HG03432 (cell line): ENCODE data around the gene SCO2.

ENCODE experiments used
- ATAC-seq: cut with Tn5 transposase; IDR thresholded peaks from one replicate; pipeline ENCODE4 v1.9.1; 2021; ENCODE audit warnings: mild to moderate bottlenecking, moderate library complexity; ENCODE audit not compliant: unreplicated experiment

Gene SCO2

GRCh38 chr22:50503475-50504145 lies 21.8 kb downstream of the SCO2 start:
- ATAC-seq = no peak

GRCh38 chr22:50502628-50503474 lies 22.5 kb downstream of the SCO2 start:
- no peak for ATAC-seq

- ATAC-seq = no peak
Measured at GRCh38 chr22:50502096-50502495, 23.3 kb downstream of the SCO2 start.

GRCh38 chr22:50500452-50500851 lies 24.9 kb downstream of the SCO2 start:
- ATAC-seq = no peak

GRCh38 chr22:50498322-50498890 lies 27.0 kb downstream of the SCO2 start:
- ATAC-seq = no peak

- ATAC-seq = no peak
Measured at GRCh38 chr22:50497093-50497492, 28.3 kb downstream of the SCO2 start.

DNA sequence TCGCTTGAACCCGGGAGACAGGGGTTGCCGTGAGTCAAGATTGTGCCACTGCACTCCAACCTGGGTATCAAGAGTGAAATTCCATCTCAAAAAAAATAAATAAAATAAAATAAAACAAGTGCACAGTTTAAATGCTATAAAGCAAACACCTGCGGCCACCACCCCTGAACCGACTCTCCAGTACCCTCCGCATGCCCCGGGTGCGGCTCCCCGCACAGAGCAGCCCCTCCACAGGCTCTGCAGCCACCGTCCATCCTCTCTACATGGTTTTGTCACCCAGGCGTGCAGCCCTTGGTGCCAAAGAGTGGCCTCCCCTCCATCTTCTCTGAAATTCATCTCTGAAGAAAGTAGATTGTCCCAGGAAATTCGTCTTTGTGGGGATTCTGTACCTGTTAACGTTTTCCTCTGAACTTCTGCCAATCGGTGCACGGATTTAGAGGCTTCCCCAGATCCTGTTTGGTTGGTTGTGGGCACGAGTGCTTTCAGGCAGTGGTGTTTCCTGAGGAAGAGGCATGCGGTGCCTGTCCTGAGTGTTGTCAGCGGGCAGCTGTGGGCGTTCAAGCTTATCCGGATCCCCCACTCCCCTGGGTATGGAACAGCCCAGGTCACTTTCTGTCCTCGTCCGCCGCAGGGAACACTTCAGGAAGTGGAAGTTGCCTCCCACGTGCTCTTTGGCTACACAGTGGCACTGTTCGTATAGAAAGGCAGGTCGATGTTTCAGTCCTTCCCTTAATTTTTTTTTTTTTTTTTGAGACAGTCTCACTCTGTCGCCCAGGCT lies 34.7 kb downstream of the SCO2 start:
- no peak for ATAC-seq

DNA sequence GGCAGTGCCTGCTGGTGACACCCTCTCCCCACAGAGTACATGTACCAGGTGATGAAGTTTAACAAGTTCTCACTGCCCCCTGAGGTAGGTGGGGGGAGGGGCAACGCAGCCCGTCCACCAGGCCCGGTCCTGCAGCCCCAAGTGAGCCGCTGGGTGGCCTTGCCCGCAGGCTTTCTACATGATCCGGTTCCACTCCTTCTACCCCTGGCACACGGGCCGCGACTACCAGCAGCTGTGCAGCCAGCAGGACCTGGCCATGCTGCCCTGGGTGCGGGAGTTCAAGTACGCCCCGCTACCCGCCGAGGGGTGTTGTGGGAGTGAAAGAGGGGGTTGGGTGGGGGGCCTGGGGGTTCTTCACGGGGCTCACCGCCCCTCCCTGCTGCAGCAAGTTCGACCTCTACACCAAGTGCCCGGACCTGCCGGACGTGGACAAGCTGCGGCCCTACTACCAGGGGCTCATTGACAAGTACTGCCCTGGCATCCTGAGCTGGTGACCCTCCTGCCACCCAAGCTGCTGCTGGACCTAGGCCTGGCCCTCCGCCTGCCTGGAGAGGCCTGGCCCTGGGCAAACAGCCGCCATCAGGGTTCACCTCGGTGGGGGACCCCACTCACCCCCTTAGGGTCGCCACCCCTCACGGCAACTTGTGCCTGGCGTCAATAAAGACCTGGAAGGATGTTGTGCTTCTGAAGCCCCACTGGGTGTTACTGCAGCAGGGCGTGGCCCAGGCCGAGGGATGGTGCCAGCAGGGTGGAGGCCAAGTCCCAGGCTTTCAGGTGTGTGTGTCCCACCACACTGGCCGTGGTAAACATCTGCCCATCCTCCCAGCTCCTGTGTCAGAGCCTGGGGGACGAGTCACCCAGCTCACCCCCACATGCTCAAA lies 35.8 kb downstream of the SCO2 start:
- ATAC-seq = no peak

- no peak for ATAC-seq
Measured at GRCh38 chr22:50488886-50489285, 36.5 kb downstream of the SCO2 start.

- ATAC-seq = no peak
Measured at GRCh38 chr22:50488006-50488677, 37.3 kb downstream of the SCO2 start.

DNA sequence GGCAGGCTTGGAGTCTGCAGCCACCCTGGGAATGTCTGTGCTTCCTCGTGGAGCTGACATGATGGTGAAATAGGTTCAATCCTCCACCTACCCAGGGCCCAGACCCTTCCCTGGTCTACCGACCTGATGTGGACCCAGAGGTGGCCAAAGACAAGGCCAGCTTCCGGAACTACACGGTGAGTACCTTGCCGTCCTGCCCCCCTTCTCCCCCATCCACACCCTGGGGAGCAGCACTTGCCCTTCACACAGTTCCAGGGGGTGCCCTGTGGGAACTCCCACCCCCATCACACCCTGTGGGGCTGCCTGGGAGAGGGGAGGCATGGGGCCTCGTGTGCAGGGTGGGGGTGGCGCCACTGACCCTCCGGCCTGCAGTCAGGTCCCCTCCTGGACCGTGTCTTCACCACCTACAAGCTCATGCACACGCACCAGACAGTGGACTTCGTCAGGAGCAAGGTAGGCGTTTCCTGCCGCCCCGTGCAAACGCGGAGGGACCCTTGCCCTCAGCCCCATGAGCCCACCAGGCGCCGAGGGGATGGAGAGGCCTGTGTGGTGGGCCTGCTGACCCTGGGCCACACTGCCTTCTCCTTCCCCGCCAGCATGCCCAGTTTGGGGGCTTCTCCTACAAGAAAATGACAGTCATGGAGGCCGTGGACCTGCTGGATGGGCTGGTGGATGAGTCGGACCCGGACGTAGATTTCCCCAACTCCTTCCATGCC lies 38.0 kb downstream of the SCO2 start:
- ATAC-seq = no peak

DNA sequence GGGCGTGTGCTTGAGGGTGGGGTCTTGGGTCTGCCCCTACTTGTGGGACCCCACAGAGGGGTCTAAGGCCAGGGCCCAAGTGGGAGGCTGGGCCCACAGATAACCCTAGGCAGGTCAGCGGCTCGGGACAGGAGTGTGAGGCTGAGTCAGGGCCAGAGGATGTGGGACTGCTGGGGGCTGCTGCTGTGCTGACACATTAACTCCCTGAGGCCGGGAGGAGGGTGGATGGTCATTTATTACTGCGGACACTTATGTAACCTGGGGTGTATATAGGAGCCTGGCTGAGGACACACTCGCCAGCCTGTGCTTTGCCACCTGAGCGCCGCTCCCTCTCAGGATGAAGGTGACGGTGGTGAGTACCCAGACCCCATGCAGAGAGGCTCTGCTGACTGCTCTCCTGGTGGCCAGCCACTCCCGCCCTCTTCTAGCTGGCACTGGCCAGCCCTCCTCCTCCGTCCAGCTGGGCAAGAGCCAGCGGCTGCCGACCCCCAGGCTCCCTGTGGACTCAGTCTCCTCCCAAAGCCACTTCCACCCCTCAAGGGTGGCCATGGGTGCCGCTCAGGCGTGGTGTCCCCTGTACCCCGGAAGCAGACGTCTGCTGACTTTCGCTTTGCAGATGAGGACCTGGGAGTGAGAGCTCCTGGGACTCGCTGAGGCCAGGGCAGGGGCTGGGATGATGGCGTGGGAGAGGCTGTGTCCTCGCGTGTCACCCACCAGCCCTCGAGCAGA lies 38.7 kb downstream of the SCO2 start, which contains the start of gene MIOX:
TSS of gene MIOX (plus strand) at position 299 of the 729 bp plus-strand sequence. CDS start at position 338, 39 bp downstream.
- no peak for ATAC-seq

DNA sequence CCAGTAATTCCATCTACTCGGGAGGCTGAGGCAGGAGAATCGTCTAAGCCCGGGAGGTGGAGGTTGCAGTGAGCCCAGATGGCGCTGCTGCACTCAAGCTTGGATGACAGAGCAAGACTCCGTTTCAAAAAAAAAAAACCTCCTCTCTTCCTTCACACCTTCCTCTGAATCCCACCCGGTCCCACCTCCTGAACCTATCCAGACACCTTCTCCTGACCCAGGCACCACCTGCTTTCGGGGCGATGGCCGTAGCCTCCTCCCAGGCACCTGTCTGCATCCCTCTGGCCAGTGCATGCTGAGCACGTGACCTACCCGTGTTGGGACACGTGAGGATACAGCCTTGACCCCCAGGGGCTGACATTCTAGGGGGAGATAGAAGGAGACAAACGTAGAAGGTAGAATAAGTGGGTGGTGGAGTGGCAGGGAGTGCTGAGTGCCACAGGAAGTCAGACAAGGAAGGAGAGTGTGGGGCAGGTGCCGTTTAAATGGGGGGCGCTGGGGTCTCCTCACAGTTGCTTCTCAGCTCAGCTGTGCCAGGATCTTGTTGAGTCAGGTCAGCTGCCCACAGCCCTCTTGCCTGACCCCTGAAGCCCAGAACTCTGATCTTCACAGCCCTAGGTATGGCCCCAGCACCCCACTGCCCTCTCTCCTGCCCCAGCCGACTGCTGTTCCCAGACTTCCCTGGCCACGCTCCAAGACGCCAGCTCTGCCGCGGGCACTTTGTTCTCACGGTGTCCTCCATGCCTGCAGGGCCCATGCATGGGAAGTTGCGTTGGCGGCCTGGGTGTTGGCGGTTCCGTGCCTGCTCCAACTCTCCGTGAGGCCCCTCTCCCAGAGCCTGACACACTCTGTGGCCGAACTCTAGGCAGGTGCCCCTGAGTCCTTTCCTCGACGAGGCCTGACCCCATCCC lies 39.9 kb downstream of the SCO2 start:
- ATAC-seq = no peak

DNA sequence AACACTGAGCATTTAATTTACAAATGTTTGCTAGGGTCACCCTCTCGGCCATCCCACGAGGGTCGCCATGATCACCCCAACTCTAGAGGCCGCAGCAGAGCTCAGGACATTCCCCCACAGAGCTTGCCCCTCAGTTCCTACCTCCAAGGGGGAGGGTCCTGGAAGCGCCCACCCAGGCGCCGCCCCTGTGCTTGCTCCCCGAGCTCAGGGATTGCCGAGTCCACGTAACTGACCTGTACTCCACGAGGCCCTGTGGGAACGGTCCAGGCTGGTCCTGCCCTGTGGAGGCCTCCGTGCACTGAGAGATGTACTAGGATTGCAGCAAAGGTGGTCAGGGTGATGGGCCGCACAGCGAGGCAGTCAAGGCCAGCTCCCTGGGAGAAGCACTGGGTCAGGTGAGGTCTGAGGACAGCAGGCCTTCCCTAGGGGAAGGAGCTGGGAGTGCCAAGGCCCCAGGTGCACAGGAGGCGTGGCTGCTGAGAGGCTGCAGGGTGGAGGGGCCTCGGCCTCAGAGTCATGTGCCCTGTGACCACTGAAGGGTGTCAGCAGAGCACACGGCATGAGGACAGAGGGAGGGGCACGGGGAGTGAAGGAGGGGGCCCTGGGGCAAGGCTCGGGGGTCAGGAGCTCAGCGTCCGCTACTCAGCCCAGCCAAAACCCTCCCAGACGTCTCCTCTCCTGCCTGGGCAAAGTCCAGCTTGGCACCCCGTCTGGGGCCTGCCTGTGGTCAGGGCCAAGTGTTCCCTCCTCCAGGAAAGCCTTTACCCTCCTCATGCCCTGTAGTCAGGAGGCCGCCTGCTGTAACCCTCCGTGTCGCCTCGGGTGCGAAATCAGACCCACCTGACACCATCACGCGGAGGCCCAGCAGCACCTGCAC lies 41.2 kb downstream of the SCO2 start:
- no peak for ATAC-seq

GRCh38 chr22:50483556-50483955 lies 41.8 kb downstream of the SCO2 start:
- ATAC-seq = no peak

DNA sequence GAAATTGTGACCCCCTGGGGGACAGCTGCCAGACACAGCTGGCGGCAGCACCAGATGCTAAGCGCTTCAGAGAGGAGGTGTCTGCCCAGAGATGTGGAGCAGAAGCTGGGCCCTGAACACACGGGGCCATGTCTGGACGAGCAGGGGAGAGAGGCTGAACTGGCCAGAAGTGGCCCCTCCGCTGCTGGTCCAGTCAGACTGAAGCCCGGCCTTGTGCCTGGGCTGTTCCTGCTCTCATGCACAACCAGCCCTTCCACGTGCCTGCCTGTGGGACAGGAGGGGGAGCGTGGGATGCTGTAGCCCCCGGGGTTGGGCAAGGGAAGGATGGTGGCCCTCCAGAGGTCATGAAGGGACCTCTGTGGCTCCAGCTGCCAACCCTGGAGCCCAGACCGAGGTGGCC lies 42.3 kb downstream of the SCO2 start:
- no peak for ATAC-seq
